Astrocyte (in vitro differentiated cells and primary cell): Measurements from ENCODE around the gene ATP8B4. TPM values are rescaled to one million over a fixed set of nuclear protein-coding genes. Genes with fewer than 3 reads are reported as not detected.

Experiments
- DNase-seq: peaks from one replicate; pipeline ENCODE4 v3.0.0-alpha.2; 2010; ENCODE audit warnings: low read depth
- FAIRE-seq: peaks from 2 replicates; lab custom pipeline; 2011; peaks lifted over from hg19 to GRCh38; lab: Jason Lieb, UNC
- H2AFZ ChIP-seq: 2 replicates; pipeline ENCODE4 v1.6.0; 2012; ENCODE audit warnings: low read depth, low read length, inconsistent platforms
- H3K27ac ChIP-seq: 2 replicates; pipeline ENCODE4 v1.5.1; 2011; ENCODE audit warnings: low read depth, low read length, inconsistent platforms
- H3K27me3 ChIP-seq: 2 replicates; pipeline ENCODE4 v1.6.0; 2011; ENCODE audit warnings: low read length, inconsistent platforms; ENCODE audit not compliant: insufficient read depth
- H3K36me3 ChIP-seq: 2 replicates; pipeline ENCODE4 v1.5.1; 2011; ENCODE audit warnings: low read length, inconsistent platforms; ENCODE audit not compliant: insufficient read depth
- H3K4me1 ChIP-seq: 2 replicates; pipeline ENCODE4 v1.5.1; 2011; ENCODE audit warnings: low read length, inconsistent platforms; ENCODE audit not compliant: insufficient read depth
- H3K4me2 ChIP-seq: 2 replicates; pipeline ENCODE4 v1.6.0; 2012; ENCODE audit warnings: low read length, inconsistent platforms
- H3K4me3 ChIP-seq: 2 replicates; pipeline ENCODE4 v1.5.1; 2011; ENCODE audit warnings: low read depth, mild to moderate bottlenecking, low read length, inconsistent platforms; ENCODE audit not compliant: insufficient read depth
- H3K79me2 ChIP-seq: 2 replicates; pipeline ENCODE4 v1.6.0; 2012; ENCODE audit warnings: mild to moderate bottlenecking, low read length, inconsistent platforms; ENCODE audit not compliant: insufficient read depth
- H3K9ac ChIP-seq: 2 replicates; pipeline ENCODE4 v1.6.0; 2012; ENCODE audit warnings: mild to moderate bottlenecking, low read length, inconsistent platforms
- H3K9me3 ChIP-seq: 2 replicates; pipeline ENCODE4 v1.5.1; 2012; ENCODE audit warnings: low read depth, mild to moderate bottlenecking, low read length, inconsistent platforms; ENCODE audit not compliant: insufficient read depth
- H4K20me1 ChIP-seq: 2 replicates; pipeline ENCODE4 v1.6.0; 2012; ENCODE audit warnings: low read length, inconsistent platforms; ENCODE audit not compliant: insufficient read depth
- H3K27ac Mint-ChIP-seq: one replicate; pipeline ENCODE4 v1.8.0; 2021; ENCODE audit warnings: mild to moderate bottlenecking, mixed read lengths; ENCODE audit not compliant: unreplicated experiment
- H3K27me3 Mint-ChIP-seq: one replicate; pipeline ENCODE4 v1.8.0; 2021; ENCODE audit warnings: low read depth, mixed read lengths; ENCODE audit not compliant: unreplicated experiment
- H3K36me3 Mint-ChIP-seq: one replicate; pipeline ENCODE4 v1.8.0; 2021; ENCODE audit warnings: low read depth, mixed read lengths; ENCODE audit not compliant: unreplicated experiment
- H3K4me1 Mint-ChIP-seq: one replicate; pipeline ENCODE4 v1.8.0; 2021; ENCODE audit warnings: low read depth, mixed read lengths; ENCODE audit not compliant: unreplicated experiment
- H3K4me3 Mint-ChIP-seq: one replicate; pipeline ENCODE4 v1.8.0; 2021; ENCODE audit warnings: mild to moderate bottlenecking, moderate library complexity, mixed read lengths; ENCODE audit not compliant: unreplicated experiment
- H3K9me3 Mint-ChIP-seq: one replicate; pipeline ENCODE4 v1.8.0; 2021; ENCODE audit warnings: mild to moderate bottlenecking, mixed read lengths; ENCODE audit not compliant: unreplicated experiment
- CTCF ChIP-seq: IDR thresholded peaks from 2 replicates; pipeline ENCODE4 v1.5.1; 2011; ENCODE audit warnings: low read depth, mild to moderate bottlenecking, inconsistent platforms, low read length, moderate library complexity; ENCODE audit not compliant: insufficient read depth
- EZH2 ChIP-seq: IDR thresholded peaks from 2 replicates; pipeline ENCODE4 v1.6.1; 2012; ENCODE audit warnings: mild to moderate bottlenecking, low read length, inconsistent platforms; ENCODE audit not compliant: insufficient read depth
- total RNA-seq: library from RNA; stranded (reverse); gene quantifications from 2 replicates; pipeline ENCODE4 v1.2.1, GENCODE V29; 2021

The ATP8B4 gene
- total RNA-seq, 1 donor from 2014 or later: 0.23 TPM

- Histone ChIP-seq H3K9me3 (no peaks in the 10 kb centered on the region), H4K20me1 (no peaks in the 10 kb centered on the region), H3K9ac (no peak overlapping the region), H3K79me2 (no peaks in the 10 kb centered on the region), H3K4me3 (no peak overlapping the region), H2AFZ (no peak overlapping the region), H3K4me1 (no peaks in the 10 kb centered on the region), H3K27ac (no peak overlapping the region), H3K4me2 (no peak overlapping the region), H3K27me3 (no peaks in the 10 kb centered on the region), H3K36me3 (no peaks in the 10 kb centered on the region)
- Mint-ChIP-seq H3K4me1 (no peaks in the 10 kb centered on the region), H3K36me3 (no peaks in the 10 kb centered on the region), H3K27me3 (no peaks in the 10 kb centered on the region), H3K9me3 (no peaks in the 10 kb centered on the region), H3K27ac (no peak overlapping the region), H3K4me3 (no peak overlapping the region)
- TF ChIP-seq EZH2 (no peak), CTCF (no peak)
- DNase-seq (no peak), FAIRE-seq (no peak)
These were observed 53.8 kb downstream of the ATP8B4 start for GRCh38 chr15:50065279-50065678.

GRCh38 chr15:50064673-50065072 is 54.4 kb downstream of the ATP8B4 start:
- no peaks in the 10 kb centered on the region for H3K79me2 ChIP-seq
- H2AFZ ChIP-seq: no peak overlapping the region
- H3K4me2 ChIP-seq: no peak overlapping the region
- no peak overlapping the region for H3K9ac ChIP-seq
- no peak for TF ChIP-seq EZH2
- TF ChIP-seq CTCF: no peak
- H3K27me3 ChIP-seq: no peaks in the 10 kb centered on the region
- DNase-seq (no peak), FAIRE-seq (no peak)
- H3K36me3 ChIP-seq: no peaks in the 10 kb centered on the region
- Mint-ChIP-seq H3K4me1 (no peaks in the 10 kb centered on the region), H3K27me3 (no peaks in the 10 kb centered on the region), H3K36me3 (no peaks in the 10 kb centered on the region), H3K4me3 (no peak overlapping the region), H3K9me3 (no peaks in the 10 kb centered on the region), H3K27ac (no peak overlapping the region)
- H4K20me1 ChIP-seq: no peaks in the 10 kb centered on the region
- no peaks in the 10 kb centered on the region for H3K9me3 ChIP-seq
- H3K4me1 ChIP-seq: no peaks in the 10 kb centered on the region
- H3K4me3 ChIP-seq: no peak overlapping the region
- no peak overlapping the region for H3K27ac ChIP-seq

- Mint-ChIP-seq H3K4me3 (no peak overlapping the region), H3K27me3 (no peaks in the 10 kb centered on the region), H3K9me3 (no peaks in the 10 kb centered on the region), H3K36me3 (no peaks in the 10 kb centered on the region), H3K4me1 (no peaks in the 10 kb centered on the region), H3K27ac (no peak overlapping the region)
- DNase-seq (no peak), FAIRE-seq (no peak)
- no peaks in the 10 kb centered on the region for H3K27me3 ChIP-seq
- H3K79me2 ChIP-seq: no peaks in the 10 kb centered on the region
- H3K4me2 ChIP-seq: no peak overlapping the region
- no peaks in the 10 kb centered on the region for H3K9me3 ChIP-seq
- no peak overlapping the region for H3K4me3 ChIP-seq
- H3K27ac ChIP-seq: no peak overlapping the region
- no peak for TF ChIP-seq CTCF
- no peak for TF ChIP-seq EZH2
- no peaks in the 10 kb centered on the region for H3K36me3 ChIP-seq
- H3K4me1 ChIP-seq: no peaks in the 10 kb centered on the region
- no peak overlapping the region for H3K9ac ChIP-seq
- H2AFZ ChIP-seq: no peak overlapping the region
- H4K20me1 ChIP-seq: no peaks in the 10 kb centered on the region
These were observed 55.8 kb downstream of the ATP8B4 start for GRCh38 chr15:50063226-50063625.
